Activated CD4-positive, alpha-beta T cell treated with anti-CD3 and anti-CD28 coated beads, Interleukin-2, amount 50 U/mL, for 16 hours (primary cell): ENCODE data around the gene CMYA5.

ENCODE experiments used
- DNase-seq: peaks from one replicate; pipeline ENCODE4 v3.0.0-alpha.2; 2020

The CMYA5 gene

GRCh38 chr5:79795764-79796398 is 106.2 kb downstream of the CMYA5 start:
- DNase-seq, result no peak

- DNase-seq, result no peak
Measured at GRCh38 chr5:79798893-79799590, 109.4 kb downstream of the CMYA5 start.

- DNase-seq, result peak; percentile 20
Measured at GRCh38 chr5:79800979-79801827, 111.6 kb downstream of the CMYA5 start.

- no peak for DNase-seq
Measured at GRCh38 chr5:79802406-79802805, 112.8 kb downstream of the CMYA5 start.

- DNase-seq, result no peak
Measured at GRCh38 chr5:79803007-79803406, 113.4 kb downstream of the CMYA5 start.

- no peak for DNase-seq
Measured at GRCh38 chr5:79806741-79807140, 117.1 kb downstream of the CMYA5 start.

- no peak for DNase-seq
Measured at GRCh38 chr5:79809743-79810142, 120.1 kb downstream of the CMYA5 start.

- no peak for DNase-seq
Measured at GRCh38 chr5:79811081-79811480, 121.4 kb downstream of the CMYA5 start.

- DNase-seq, result no peak
Measured at GRCh38 chr5:79811904-79812303, 122.3 kb downstream of the CMYA5 start.

- no peak for DNase-seq
Measured at GRCh38 chr5:79814699-79815098, 125.1 kb downstream of the CMYA5 start.

- no peak for DNase-seq
Measured at GRCh38 chr5:79816014-79816413, 126.4 kb downstream of the CMYA5 start.

- DNase-seq, result no peak
Measured at GRCh38 chr5:79820648-79821047, 131.0 kb downstream of the CMYA5 start.

GRCh38 chr5:79824444-79824843 is 134.8 kb downstream of the CMYA5 start:
- DNase-seq, result no peak

GRCh38 chr5:79825802-79826201 is 136.2 kb downstream of the CMYA5 start:
- no peak for DNase-seq

- DNase-seq, result no peak
Measured at GRCh38 chr5:79827159-79827629, 137.6 kb downstream of the CMYA5 start.

GRCh38 chr5:79829260-79829659 is 139.6 kb downstream of the CMYA5 start:
- DNase-seq, result no peak

GRCh38 chr5:79831381-79832309 is 142.0 kb downstream of the CMYA5 start:
- DNase-seq, result no peak

- no peak for DNase-seq
Measured at GRCh38 chr5:79832911-79833310, 143.3 kb downstream of the CMYA5 start.

- DNase-seq, result no peak
Measured at GRCh38 chr5:79834098-79834753, 144.6 kb downstream of the CMYA5 start.

- no peak for DNase-seq
Measured at GRCh38 chr5:79834754-79835714, 145.4 kb downstream of the CMYA5 start.
